IMR-90 (cell line): ENCODE data around the gene RGMA. TPM values are rescaled to one million over a fixed set of nuclear protein-coding genes. Genes with fewer than 3 reads are reported as not detected.
A peak's percentile ranks its signal among the peaks of the same experiment; 100 is the strongest.

Source experiments
- ATAC-seq: fragments of 200-7000 bp; cut with Tn5 transposase; 2 replicates; pipeline ENCODE4 v1.9.1; 2020; ENCODE audit warnings: low read depth, mild to moderate bottlenecking, moderate library complexity
- BruUV-seq: library from RNA; stranded (reverse); fragments of 400-500 nt; replicated peaks from 2 replicates; lab custom pipeline; 2021; lab: Mats Ljungman, UMichigan
- CTCF ChIA-PET: fragments of 300-600 bp; formaldehyde crosslinking; extraction: SDS; loops from one replicate; lab custom pipeline; 2021; ENCODE audit warnings: antibody characterized with exemption; lab: Yijun Ruan, JAX
- POLR2A ChIA-PET: fragments of 300-600 bp; sonication (Branson Sonifier 250); formaldehyde crosslinking; loops from one replicate; lab custom pipeline; 2022; ENCODE audit warnings: antibody characterized with exemption; ENCODE audit not compliant: unreplicated experiment; lab: Charles Lee
- DNase-seq: peaks from one replicate; pipeline ENCODE4 v3.0.0; 2013
- H2AFZ ChIP-seq: replicated peaks from 2 replicates; pipeline ENCODE3; 2013; ENCODE audit warnings: low read length, mild to moderate bottlenecking; ENCODE audit not compliant: poor library complexity
- H2AK5ac ChIP-seq: 2 replicates; pipeline ENCODE4 v1.6.1; 2013; ENCODE audit warnings: low read depth, low read length, inconsistent platforms
- H2AK9ac ChIP-seq: replicated peaks from 2 replicates; pipeline ENCODE3; 2013; ENCODE audit warnings: mild to moderate bottlenecking, low read depth, low read length, moderate library complexity; ENCODE audit not compliant: poor library complexity
- H2BK120ac ChIP-seq: 2 replicates; pipeline ENCODE4 v1.6.1; 2013; ENCODE audit warnings: low read depth, low read length, inconsistent platforms
- H2BK15ac ChIP-seq: 3 replicates; pipeline ENCODE4 v1.6.1; 2013; ENCODE audit warnings: low read depth, low read length, inconsistent platforms
- H2BK20ac ChIP-seq: 2 replicates; pipeline ENCODE4 v1.6.1; 2013; ENCODE audit warnings: low read depth, mild to moderate bottlenecking, inconsistent platforms, low read length, moderate library complexity
- H2BK5ac ChIP-seq: 2 replicates; pipeline ENCODE4 v1.6.1; 2013; ENCODE audit warnings: mild to moderate bottlenecking, low read depth, low read length, inconsistent platforms; ENCODE audit not compliant: poor library complexity, severe bottlenecking
- H3K14ac ChIP-seq: replicated peaks from 2 replicates; pipeline ENCODE4 v1.6.1; 2013; ENCODE audit warnings: low read depth, low read length, inconsistent platforms
- H3K18ac ChIP-seq: 2 replicates; pipeline ENCODE4 v1.6.1; 2013; ENCODE audit warnings: low read depth, low read length, control low read depth
- H3K23ac ChIP-seq: 2 replicates; pipeline ENCODE4 v1.6.1; 2013; ENCODE audit warnings: low read depth, low read length, inconsistent platforms
- H3K27ac ChIP-seq: 2 replicates; pipeline ENCODE4 v1.5.1; 2013; ENCODE audit warnings: mild to moderate bottlenecking, control low read depth, low read length; ENCODE audit not compliant: insufficient read depth
- H3K27me3 ChIP-seq: 2 replicates; pipeline ENCODE4 v1.6.1; 2013; ENCODE audit warnings: low read length; ENCODE audit not compliant: control insufficient read depth, insufficient read depth
- H3K36me3 ChIP-seq: 2 replicates; pipeline ENCODE4 v1.6.1; 2013; ENCODE audit warnings: low read length, mixed read lengths; ENCODE audit not compliant: control insufficient read depth, insufficient read depth
- H3K4ac ChIP-seq: 2 replicates; pipeline ENCODE4 v1.6.1; 2013; ENCODE audit warnings: low read depth, low read length, inconsistent platforms
- H3K4me1 ChIP-seq: 2 replicates; pipeline ENCODE4 v1.6.1; 2013; ENCODE audit warnings: low read length, mixed read lengths; ENCODE audit not compliant: control insufficient read depth, insufficient read depth
- H3K4me2 ChIP-seq: 2 replicates; pipeline ENCODE4 v1.6.1; 2013; ENCODE audit warnings: low read depth, mild to moderate bottlenecking, control low read depth, low read length, moderate library complexity
- H3K4me3 ChIP-seq: 2 replicates; pipeline ENCODE4 v1.5.1; 2013; ENCODE audit warnings: low read depth, mild to moderate bottlenecking, control low read depth, low read length, moderate library complexity; ENCODE audit not compliant: insufficient read depth
- H3K56ac ChIP-seq: 2 replicates; pipeline ENCODE4 v1.6.1; 2013; ENCODE audit warnings: low read length, inconsistent platforms; ENCODE audit not compliant: insufficient read depth; ENCODE audit errors: extremely low read depth
- H3K79me1 ChIP-seq, 2 experiments: 2 replicates each; pipeline ENCODE4 v1.6.1; 2013; ENCODE audit warnings: low read length in 2 of 2, inconsistent platforms in 1 of 2, low read depth in 1 of 2
- H3K9ac ChIP-seq: 2 replicates; pipeline ENCODE4 v1.6.1; 2013; ENCODE audit warnings: low read depth, low read length, control low read depth
- H3K9me1 ChIP-seq: 2 replicates; pipeline ENCODE4 v1.6.1; 2013; ENCODE audit warnings: low read length, inconsistent platforms; ENCODE audit not compliant: insufficient read depth
- H3K9me3 ChIP-seq: 2 replicates; pipeline ENCODE4 v1.6.1; 2013; ENCODE audit warnings: low read length; ENCODE audit not compliant: control insufficient read depth, insufficient read depth
- H4K20me1 ChIP-seq: 2 replicates; pipeline ENCODE4 v1.6.1; 2013; ENCODE audit warnings: low read length, inconsistent platforms; ENCODE audit not compliant: insufficient read depth
- H4K5ac ChIP-seq: 2 replicates; pipeline ENCODE4 v1.6.1; 2013; ENCODE audit warnings: mild to moderate bottlenecking, low read depth, low read length, control low read depth
- H4K8ac ChIP-seq, 2 experiments: 2 replicates each; pipeline ENCODE4 v1.6.1; 2013; ENCODE audit warnings: low read depth in 2 of 2, low read length in 2 of 2, control low read depth in 1 of 2, inconsistent platforms in 1 of 2
- H4K91ac ChIP-seq: 2 replicates; pipeline ENCODE4 v1.6.1; 2013; ENCODE audit warnings: low read depth, low read length, inconsistent platforms; ENCODE audit not compliant: insufficient read depth
- BHLHE40 ChIP-seq: fragments of 150-350 bp; IDR thresholded peaks from 2 replicates; pipeline ENCODE4 v1.6.1; 2016; ENCODE audit warnings: mild to moderate bottlenecking, low read depth, low read length
- CEBPB ChIP-seq: IDR thresholded peaks from 2 replicates; pipeline ENCODE4 v1.6.1; 2012; ENCODE audit warnings: low read depth, low read length, improper control_type of control experiment
- CHD1 ChIP-seq: IDR thresholded peaks from 2 replicates; pipeline ENCODE4 v1.6.1; 2012; ENCODE audit warnings: low read depth, low read length, improper control_type of control experiment
- FOS ChIP-seq: fragments of 150-350 bp; IDR thresholded peaks from 2 replicates; pipeline ENCODE4 v1.6.1; 2016; ENCODE audit warnings: low read depth, low read length
- MAFK ChIP-seq: IDR thresholded peaks from 2 replicates; pipeline ENCODE4 v1.6.1; 2012; ENCODE audit warnings: low read depth, low read length, improper control_type of control experiment
- MAZ ChIP-seq: IDR thresholded peaks from 2 replicates; pipeline ENCODE4 v1.6.1; 2012; ENCODE audit warnings: low read depth, mild to moderate bottlenecking, low read length, improper control_type of control experiment, moderate library complexity, borderline replicate concordance
- POLR2A ChIP-seq: IDR thresholded peaks from 2 replicates; pipeline ENCODE4 v1.6.1; 2012; ENCODE audit warnings: mild to moderate bottlenecking, low read depth, low read length
- RAD21 ChIP-seq: IDR thresholded peaks from 2 replicates; pipeline ENCODE4 v1.6.1; 2012; ENCODE audit warnings: low read length, improper control_type of control experiment
- SMC3 ChIP-seq: fragments of 150-350 bp; IDR thresholded peaks from 2 replicates; pipeline ENCODE4 v1.6.1; 2016; ENCODE audit warnings: low read depth, mild to moderate bottlenecking, antibody characterized with exemption, low read length, moderate library complexity
- USF2 ChIP-seq: fragments of 150-350 bp; IDR thresholded peaks from 2 replicates; pipeline ENCODE4 v1.6.1; 2017; ENCODE audit warnings: mild to moderate bottlenecking, antibody characterized with exemption, low read length, low read depth
- WGBS, 2 experiments: methylation state at CpG; one replicate each; pipeline versions ENCODE4 v1.1.5 to v1.1.7; 2013; ENCODE audit warnings: missing lambda C conversion rate in 2 of 2; ENCODE audit not compliant: insufficient read length in 1 of 2; ENCODE audit errors: extremely low coverage in 2 of 2; 5-methylcytosine and 5-hydroxymethylcytosine counted together
- dilution Hi-C: fragments of 300-500 bp; cut with HindIII; formaldehyde crosslinking; loops from one replicate; pipeline ENCODE4 v1.14.3; 2018; ENCODE audit warnings: low sequenced_read_pairs; ENCODE audit not compliant: unreplicated experiment
- in situ Hi-C: fragments of 300-500 bp; cut with MboI; formaldehyde crosslinking; loops from 3 replicates; pipeline ENCODE4 v1.14.3; 2019; ENCODE audit warnings: low sequenced_read_pairs, inconsistent platforms, mixed read lengths
- intact Hi-C: fragments of 100-400 bp; cut with micrococcal nuclease; formaldehyde crosslinking; loops from 2 replicates; pipeline ENCODE4 v1.10.0; 2022
- polyA plus RNA-seq, 3 experiments: library from polyadenylated mRNA; depleted of rRNA; stranded (reverse); fragments of >200 nt; gene quantifications; 2 replicates each; pipeline ENCODE4 v1.2.3, GENCODE V29; 2012; ENCODE audit warnings: low replicate concordance in 1 of 3
- total RNA-seq: library from RNA; depleted of rRNA; stranded (reverse); fragments of >200 nt; gene quantifications from 2 replicates; pipeline ENCODE4 v1.2.3, GENCODE V29; 2012

RGMA gene
- total and polyA plus RNA-seq, 2 of the 4 experiments (the other 2 are of a cell fraction), result 0.18 to 0.26 TPM

- Histone ChIP-seq H3K36me3 (no peaks in the 10 kb centered on the region), H3K18ac (no peak overlapping the region), H2BK120ac (no peak overlapping the region), H4K8ac (no peak overlapping the region), H3K14ac (no peak overlapping the region), H3K4me2 (peak overlapping the region; percentile 60; the same call in 1 of the 2 replicates), H4K91ac (no peak overlapping the region), H3K4ac (no peak overlapping the region), H3K27ac (no peak overlapping the region), H3K9me1 (no peaks in the 10 kb centered on the region), H2BK20ac (no peak overlapping the region), H4K5ac (no peak overlapping the region), H2AFZ (peak overlapping the region; percentile 75), H2AK5ac (no peak overlapping the region), H3K23ac (no peak overlapping the region), H3K9ac (no peak overlapping the region), H3K56ac (no peak overlapping the region), H2BK15ac (no peak overlapping the region), H3K27me3 (peaks cover 56% of the 10 kb centered on the region), H3K4me3 (no peak overlapping the region), H2BK5ac (no peak overlapping the region), H3K79me1 (no peaks in the 10 kb centered on the region), H3K4me1 (no peaks in the 10 kb centered on the region), H3K9me3 (no peaks in the 10 kb centered on the region), H4K20me1 (no peaks in the 10 kb centered on the region), H2AK9ac (no peak overlapping the region)
- ATAC-seq (peak; percentile 66), DNase-seq (no peak)
- ChIA-PET POLR2A (no interaction called here), CTCF (interaction anchor here (1.1 to 1.5 kb wide), 4 partner anchors 11 to 1032 kb away, joined by 3 to 6 read pairs (median 4); no protein-coding TSS in a partner anchor)
- TF ChIP-seq MAFK (no peak), RAD21 (no peak), CHD1 (no peak), BHLHE40 (no peak), FOS (no peak), POLR2A (no peak), MAZ (no peak), CEBPB (no peak), SMC3 (no peak), USF2 (no peak)
- 1% methylated on average over 35 of the region's 85 CpGs; no CpG with 5 or more reads in 1 of the 2 experiments for WGBS, 2 experiments
- BruUV-seq, result no TSS peak
- in situ Hi-C loops (no loop called here), intact Hi-C loops (no loop called here), dilution Hi-C loops (no loop called here)
Observed at GRCh38 chr15:93088200-93088980, 621 bp downstream of the RGMA start.
